NCI-H2081 treated with DMSO at 0.1 percent for 48 hours (cell line): ENCODE results near the gene KLF16.
"Not testable (repeated sequence)": the region's sequence is repeated elsewhere in the genome, so short reads cannot be mapped to it uniquely, and the experiment has no call there.

Source experiments
- DNase-seq: peaks from one replicate; lab custom pipeline; 2025; lab: John Stamatoyannopoulos, UW

The KLF16 gene

DNA sequence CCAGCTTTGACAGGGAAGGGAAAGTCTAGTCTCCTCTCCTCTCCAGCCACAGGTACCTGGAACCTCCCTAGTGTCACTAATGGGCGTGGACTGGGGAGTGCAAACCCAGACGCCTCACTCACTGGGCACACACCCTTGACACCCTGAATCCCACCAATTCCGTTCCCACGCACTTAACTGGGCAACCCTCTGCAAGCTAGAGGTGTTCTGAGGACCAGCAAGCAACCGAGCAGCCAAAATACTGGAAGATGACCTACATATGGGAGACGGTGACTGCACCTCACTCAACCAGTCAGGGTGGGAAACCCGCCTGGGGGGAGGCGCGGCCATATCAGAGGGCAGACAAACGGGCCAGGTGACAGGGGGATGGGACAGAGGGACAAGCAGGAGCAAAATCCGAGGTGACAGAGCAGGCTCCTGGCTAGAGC, 20.9 kb upstream of the KLF16 start:
- DNase-seq: no peak

DNA sequence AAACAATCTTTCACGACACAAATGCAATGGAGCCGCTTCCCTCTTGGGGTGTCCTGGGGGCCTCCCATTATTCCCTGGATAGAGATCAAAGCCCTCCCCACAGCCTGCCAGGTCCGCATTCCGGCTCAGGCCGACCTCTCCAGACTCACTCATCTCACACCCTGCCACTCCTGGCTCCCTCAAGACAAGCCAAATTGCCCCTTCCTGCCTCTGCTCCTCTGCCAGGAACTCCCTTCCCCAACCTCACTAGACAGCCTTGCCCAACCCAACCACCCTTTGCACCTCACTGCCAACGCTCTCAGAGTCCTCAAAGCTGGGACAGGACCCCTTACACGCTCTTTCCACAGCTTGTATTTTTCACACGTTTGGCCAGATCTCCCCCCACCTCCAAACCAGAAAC, 20.4 kb upstream of the KLF16 start:
- no peak for DNase-seq

DNA sequence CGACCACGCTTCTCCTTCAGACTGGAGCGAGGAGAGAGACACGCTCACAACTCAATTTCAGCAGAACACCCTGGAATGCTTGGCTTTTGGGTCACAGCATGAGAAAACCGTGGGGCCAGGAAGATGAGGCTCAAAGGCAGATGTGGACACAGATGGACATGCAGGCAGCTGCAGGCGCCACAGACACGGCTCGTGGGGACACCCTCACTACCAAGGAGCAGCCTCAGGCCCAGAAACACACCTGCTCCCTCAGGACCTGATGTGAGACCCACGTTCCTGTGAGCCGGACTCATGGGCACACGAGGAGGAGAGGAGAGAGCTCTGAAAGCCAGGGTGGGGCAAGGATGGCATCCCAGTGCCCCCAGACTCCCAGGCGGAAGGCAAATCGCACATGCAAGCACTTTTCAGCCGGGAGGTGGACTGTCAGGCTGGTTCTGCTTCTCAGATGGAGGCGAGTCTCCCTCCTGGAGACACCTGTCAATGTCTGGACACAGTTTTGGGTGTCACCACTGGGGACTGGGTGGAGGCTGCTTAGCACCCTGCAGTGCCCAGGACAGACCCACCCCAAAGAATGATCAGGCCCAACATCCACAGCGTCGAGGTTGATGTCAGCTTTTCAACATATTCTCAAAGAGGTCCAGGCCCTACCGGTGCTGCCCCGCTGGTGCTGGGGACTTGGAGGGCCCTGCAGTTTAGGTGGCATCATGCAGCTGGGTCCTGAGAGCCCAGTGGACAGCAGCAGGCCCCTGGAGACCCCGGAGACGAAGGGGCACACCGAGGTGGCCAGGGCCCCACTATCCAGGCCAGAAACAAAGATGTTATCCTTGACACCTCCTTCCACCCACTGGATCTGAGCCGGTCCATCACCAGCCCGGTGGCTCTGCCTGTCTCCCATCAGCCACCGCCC, 19.7 kb upstream of the KLF16 start:
- no peak for DNase-seq

DNA sequence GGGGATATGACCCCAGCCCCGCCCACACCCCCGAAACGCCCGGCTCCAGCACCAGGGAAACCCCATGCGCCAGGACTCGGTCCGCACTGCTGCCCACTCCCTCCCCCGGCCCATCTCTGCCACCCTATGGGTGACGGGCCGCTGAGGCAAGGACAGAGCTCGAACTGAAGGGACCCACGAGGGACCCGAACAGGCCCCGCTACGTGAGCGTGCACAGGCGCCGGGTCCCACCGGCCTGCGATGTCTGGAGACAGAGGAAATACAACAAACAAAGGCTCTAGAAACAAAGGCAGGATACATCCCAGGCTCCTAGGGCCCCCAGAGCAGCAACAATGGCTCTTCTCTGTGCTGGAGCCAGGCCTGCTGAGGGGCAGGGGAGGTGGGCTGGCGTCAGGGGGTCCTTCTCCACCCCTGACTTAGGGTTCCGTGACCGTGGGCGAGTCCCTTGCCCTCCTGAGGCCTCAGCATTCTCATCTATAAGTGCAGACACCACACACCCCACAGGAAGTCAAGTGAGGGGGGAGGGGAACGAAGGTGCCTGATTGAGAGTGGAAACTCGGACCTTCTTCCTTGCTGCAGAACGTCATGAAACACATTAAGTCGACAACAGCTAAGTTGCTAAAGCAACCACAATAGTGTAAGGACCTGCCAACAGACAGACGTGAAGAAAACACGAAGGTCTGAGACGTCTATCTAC, 18.9 kb upstream of the KLF16 start:
- DNase-seq: no peak

DNA sequence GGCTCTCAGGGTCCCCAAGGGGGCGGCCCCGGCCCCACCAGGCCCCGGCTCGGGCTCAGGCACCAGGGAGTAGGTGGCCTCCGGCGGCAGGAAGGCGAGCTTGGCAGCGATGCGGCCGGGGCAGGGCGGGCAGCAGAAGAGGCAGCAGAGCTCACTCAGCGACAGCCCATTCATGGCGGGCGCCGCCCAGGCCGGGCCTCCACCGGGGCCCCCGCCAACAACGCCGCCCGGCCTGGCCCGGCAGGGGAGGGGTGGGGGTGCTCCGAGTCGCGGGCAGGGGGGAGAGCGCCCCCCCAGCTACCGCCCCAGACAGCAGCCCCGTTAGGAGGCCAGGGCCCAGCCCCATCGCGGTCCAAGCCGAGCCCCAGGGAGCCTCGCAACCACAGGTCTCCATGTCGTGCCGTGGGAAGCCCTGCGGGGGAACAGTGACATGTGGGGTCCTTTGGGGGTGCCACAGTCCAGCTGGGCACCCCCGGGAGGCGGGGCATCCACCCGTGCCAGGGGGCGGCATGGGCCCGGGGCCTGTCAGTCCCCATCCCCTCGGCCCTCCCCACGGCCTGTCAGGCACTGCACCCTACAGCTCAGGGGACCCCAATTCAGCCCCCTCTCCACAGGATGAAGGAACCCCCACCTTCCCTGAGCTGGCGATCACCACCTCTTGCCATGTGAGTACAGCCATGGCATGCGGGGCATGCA, 18.2 kb upstream of the KLF16 start:
- not testable (repeated sequence) for DNase-seq

DNA sequence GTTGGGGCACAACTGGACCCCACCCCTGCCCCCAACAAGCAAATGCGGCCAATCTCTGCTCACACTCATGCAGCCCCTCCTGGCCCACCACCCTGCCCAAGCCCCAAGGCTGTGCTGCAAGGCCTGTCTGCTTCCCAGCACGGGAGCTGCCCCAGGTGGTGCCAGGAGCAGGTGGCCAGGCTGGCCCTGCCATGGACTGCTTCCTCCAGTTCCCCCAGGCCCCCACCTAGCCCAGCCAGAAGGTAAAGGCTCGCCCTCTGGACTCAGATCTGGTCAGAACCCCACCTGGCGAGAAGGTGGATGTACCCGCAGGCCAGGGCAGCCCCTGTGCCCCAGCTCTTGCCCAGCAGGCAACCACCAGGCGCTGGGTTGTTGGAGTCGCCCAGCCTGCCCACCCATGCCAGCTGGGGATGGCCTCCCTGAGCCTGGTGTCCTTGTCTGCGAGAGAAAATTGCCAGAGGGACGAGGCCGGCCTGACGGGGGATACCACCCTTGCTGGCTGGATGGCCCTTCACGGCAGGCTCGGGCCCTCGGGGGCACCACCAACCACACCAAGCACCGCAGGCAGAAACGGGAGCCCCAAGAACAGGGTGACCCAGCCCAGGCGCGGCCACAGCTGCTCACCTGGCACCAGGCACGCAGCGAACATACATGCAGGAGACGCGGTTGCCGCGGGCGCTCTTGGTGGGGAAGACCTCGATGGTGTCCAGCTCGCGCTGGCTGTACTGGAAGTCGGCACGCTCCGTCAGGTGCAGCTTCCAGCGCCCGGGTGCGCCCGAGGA, 17.4 kb upstream of the KLF16 start:
- no peak for DNase-seq

DNA sequence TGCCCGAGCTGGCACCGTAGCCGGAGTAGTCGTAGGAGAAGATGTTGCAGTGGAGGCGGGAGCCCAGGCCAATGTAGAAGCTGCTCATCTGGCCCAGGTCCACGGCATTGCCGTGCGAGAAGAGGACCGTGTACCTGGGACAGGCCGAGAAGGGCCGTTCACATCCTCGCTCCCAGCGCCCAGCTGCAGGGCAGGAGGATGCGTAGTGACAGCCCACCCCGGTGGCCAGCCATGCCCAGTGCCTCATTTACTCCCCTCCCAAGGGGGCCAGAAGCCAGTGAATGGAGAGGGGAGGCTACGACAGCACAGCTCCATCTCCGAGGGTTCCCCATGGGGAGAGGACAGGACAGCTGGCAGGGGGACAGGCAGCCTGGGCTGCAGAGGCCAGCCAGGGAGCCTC, 16.6 kb upstream of the KLF16 start:
- not testable (repeated sequence) for DNase-seq

DNA sequence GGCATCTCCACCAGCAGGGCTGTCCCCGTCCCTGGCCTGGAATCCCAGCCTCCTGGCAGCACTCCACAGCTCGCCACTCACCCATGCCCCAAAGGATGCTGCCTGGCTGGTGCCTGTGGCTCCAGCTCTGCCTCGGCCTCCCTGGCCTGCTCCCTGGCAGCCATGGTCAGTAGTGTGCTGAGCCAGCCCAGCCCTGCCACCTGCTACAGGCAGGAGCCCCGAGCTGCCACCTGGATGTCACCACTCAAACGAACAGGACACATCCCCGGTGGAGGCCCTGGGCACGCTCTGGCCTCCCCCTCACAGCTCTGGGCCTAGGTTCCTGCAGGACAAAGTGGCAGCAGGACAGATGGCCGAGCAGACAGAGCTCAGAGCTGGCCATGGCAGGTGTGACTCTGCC, 15.2 kb upstream of the KLF16 start:
- not testable (repeated sequence) for DNase-seq

DNA sequence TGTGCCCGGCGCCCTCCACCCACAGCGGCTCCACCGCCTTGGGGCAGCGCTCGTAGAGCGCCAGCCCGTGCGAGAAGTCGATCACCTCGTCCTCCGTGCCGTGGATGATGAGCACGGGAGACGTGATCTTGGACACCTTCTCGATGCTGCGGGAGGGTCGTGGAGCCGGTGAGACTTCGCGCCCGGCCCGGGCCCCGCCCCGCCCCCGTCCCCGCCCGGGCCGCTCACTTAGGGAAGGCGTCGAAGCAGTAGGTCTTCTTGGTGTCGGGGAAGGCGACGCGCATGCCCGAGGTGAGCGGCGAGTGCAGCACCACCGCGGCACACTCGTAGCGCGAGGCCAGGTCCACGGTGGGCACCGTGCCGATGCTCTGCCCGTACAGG, 13.9 kb upstream of the KLF16 start:
- DNase-seq: not testable (repeated sequence)

DNA sequence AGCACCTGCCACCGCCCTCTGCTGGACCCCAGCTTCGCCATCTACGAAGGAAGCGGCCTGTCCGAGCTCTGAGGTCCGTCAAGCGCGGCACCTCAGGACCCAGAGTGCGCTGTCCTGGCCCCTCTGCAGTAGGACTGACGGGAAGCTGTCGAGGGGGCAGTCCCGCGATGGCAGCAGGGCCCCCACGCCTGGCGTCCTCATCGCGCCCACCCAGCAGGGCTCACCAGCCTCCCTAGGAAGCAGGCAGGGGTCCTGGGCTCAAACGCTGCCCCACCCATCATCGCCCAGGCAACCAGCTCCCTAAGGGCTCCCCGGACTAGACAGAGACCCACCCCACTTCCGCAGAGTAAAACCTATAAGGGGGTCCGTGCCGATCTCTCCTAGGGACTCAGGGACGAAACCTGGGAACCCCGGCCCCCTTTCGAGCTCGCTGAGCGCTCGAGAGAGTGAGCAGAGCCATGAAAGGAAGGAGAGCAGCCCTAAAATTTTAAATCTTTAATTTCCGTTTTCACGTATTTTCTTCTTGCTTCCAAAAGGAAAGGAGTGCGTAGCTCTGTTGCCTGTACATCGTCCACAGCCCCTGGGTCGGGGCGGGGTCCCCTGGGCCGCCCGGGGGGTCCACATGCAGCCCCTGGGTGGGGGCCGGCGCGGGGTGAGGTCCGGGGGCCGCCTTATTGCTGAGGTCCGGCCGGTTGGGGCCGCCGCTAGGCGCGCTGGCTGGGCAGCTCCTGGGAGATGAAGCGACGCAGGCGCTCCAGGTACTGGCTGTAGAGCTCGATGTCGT, 13.3 kb upstream of the KLF16 start:
- not testable (repeated sequence) for DNase-seq

DNA sequence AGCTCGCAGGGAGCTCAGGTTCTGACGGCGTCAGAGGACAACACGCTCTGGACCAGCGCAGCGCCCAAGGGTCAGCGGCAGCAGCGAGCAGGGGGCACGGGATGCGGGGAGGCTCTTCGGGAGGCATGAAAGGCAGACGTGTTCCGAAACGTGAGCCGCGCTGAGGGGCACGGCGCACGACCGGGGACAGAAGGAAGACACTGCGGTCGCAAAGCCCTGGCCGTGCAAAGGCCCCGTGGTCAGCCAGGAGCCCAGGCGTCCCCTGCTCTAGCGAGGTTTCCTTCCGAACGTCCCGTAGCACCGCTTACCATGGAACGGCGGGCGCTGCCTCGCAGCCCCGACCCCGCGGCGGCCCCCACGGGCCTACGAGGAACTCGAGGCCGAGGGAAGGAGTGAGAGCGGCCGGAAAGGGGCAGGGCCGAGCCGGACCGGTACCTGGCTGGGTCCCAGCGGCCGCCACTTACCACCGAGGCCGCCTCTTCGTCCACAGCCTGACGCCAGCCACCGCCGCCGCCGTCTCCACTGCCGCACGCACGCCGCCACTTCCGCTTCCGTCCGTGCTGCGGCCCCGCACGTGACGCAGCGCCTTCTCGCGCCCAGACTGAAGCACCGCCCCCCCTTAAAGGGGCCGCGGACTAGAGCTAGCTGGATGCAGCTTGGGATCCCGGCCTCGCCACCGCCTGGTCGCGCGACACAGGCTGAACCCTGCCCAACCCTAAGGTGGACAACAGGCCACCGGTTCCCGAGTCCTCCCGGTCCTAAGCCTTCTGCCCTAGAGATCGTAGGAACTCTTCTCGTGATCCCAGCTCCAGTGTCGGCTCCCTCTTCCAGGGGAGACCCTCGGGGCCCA, 12.5 kb upstream of the KLF16 start:
- peak; percentile 22 for DNase-seq

DNA sequence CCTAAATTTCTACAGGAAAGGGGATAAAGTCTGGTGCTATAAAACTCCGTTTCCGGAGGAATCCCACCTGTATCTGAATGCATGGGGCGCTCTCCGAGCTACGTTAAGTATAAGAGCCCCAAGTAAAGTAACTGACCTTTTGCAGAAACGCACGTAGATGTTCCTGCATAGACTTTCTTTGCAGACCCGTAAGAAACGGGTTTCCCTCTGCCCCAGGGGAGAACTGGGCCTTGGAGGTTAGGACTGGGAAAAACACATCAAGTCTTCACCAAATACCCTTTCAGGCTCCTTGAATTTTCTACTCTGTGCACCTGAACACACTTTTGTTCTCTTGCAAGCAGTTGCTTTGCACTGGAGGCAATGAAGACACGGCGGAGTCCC, 11.9 kb upstream of the KLF16 start:
- not testable (repeated sequence) for DNase-seq

DNA sequence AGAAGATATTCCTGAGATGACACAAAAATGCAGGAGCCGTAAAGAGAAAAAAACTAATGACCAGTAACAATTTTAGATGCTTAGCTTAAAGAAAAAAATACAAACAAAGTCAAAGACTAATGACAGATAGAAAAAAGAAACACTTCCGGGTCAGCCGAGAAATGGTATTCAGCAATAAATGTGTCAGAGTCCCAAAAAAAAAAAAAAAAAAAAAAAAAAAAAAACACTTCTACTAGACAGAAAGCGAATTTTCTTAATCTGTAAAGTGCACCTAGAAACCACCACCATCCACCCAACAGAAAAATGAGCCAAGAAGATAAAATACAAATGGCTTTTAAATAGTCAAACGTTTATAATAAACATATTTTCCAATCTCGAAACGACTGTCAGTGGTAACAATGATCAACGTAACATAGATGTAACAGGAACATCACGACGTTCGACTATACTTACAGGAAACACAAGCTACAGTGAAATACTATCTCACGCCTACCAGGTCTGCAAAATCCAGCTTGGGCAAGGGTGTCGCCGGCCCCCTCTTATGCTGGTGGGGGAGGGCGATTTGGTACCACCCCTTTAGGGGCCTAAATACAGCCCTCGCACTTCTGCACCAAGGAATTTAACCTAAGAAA, 11.3 kb upstream of the KLF16 start:
- DNase-seq: peak; percentile 6

DNA sequence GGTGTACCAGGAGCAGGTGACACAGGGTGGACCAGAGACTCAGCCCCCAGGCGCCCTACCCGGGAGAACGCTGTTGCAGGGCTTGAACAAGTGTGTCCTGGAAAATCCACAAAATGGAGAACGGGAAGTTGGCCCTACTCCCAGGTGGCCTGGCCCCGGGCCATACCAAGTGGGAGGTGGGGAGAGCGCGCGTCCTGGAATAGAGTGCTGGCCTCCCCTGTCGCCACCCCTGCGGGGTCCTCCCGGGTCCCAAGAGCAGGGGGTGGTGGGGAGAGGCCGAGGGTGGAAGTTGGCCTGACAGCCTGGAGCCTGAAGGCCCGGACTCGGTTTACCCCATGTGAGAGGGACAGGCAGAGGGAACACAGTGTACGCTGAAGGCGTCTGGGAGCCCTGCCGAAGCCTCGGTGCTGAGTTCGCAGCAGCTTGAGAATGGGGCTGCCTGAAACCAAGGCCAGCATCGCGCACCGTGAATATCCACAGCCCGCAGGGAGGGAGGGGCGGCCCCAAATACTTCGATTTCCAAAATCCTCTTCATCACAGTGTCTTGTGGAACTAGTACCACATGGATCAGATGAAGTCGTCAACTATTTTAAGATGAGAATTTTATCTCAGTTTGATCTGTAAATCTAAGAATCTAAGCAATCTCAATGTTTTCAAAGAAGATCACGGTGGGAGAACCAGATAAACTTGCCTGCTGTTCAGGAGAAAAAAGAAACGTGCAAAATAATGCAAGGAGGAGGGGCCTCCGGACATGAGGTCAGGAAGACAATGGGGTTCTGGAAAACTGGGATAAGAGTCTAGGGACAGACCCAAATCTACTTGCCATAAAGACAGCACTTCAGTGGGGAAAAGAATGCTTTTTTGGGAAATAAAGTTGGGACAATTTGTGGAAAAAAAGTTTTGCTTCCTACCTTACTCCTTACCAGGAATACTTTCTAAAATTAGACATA, 10.4 kb upstream of the KLF16 start:
- DNase-seq: no peak

DNA sequence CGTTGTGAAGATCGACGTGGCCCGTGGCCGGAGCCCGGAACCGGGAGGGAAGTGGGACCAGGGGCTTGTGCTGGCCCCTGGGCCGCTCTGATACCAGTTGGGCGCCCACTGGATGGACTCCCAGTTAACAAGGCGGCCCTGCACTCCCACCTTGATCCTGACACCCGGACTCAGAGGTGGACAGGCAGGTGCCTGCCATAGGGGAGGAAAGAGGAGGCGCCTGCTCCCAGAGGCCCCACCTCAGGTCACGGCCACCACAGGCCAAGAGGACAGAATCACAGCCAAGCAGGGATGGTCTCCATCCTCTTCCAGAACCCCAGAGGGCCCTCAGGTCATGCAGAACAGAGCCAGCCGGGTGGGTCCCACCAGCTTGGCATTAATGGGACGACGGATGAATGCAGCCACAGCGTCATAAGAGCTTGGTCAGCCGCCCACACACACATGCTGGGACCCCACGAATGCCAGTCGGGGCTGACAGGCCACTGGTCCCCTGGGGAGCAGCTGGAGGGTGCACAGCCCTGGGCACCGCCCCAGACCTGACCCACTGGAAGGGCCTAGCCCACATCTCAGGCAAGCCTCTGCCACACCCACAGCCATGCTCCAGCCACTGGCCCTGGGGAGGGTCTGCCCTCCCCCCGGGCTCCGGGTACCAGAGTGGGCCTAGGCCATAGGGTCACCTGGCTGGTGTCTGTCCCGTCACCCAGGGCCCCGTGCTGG, 9.6 kb upstream of the KLF16 start:
- DNase-seq: no peak

DNA sequence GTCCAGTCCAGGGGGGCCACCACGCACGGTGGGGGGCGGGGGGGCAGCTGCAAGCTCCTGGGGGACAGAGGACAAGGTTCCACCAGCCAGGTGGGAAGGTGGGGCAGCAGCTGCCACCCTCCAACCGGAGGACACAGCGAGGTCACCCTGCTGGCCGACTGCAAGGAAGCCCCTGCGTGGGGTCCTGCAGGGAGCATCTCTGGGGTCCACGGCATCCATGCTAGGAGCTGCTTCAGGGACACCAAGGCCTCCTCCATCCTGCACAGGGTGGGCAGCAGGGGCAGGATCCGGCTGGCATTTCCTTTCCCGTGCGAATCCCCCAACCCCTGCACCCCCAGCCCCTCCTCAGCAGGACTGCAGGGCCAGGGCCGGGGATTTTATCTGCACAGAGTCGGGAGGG, 8.3 kb upstream of the KLF16 start:
- DNase-seq: no peak

DNA sequence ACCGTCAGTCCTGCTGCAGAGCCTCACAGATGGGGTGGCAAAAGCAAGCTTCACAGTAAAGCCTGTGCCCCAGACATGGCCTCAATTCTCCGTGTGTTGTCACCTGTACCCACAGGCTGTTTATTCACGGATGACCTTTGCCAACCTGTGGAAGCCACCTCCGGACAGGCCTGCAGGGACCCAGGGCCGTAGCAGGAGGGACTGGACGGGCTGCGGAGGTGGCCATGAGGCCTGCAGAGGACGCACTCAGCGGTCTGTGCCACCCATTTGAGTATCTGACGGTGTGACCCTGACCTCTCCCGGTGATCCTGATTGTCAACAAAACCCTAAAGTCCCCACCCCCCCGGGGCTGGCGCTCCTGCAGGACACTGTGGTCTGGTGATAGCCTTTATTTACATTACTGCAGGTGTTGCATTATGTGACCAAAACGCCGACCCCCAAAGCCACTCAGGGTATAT, 7.8 kb upstream of the KLF16 start:
- DNase-seq: no peak

DNA sequence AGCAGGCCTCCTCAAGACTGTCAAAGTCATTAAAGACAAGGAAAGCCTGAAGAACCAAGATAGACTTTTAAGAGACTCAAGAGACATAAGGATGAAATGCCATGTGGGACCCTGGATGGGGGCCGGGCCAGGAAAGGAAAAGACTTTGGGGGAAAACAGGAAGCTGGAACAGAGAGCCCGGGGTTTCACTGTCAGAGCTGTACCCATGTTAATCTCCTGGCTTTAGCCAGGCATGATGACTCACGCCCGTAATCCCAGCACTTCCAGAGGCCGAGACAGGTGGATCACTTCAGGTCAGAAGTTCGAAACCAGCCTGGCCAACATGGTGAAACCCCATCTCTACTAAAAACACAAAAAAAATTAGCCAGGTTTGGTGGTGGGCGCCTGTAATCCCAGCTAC, 5.6 kb upstream of the KLF16 start:
- DNase-seq: no peak
